GM12878 (cell line): ENCODE results near the gene GJC1.

ENCODE experiments used
- CTCF ChIP-seq, 3 experiments: IDR thresholded peaks in 2 of 3; conservative IDR thresholded peaks in 1 of 3; 2 replicates each; pipeline ENCODE4 v1.5.1; 2011; ENCODE audit warnings: low read depth in 3 of 3, low read length in 3 of 3, mild to moderate bottlenecking in 3 of 3, control low read depth in 2 of 3, moderate library complexity in 2 of 3, inconsistent platforms in 1 of 3, mixed read lengths in 1 of 3; ENCODE audit not compliant: control insufficient read depth in 2 of 3, insufficient read depth in 1 of 3; ENCODE audit errors: extremely low read depth in 1 of 3
- MTA2 ChIP-seq: fragments of 450-650 bp; IDR thresholded peaks from 2 replicates; pipeline ENCODE4 v1.6.1; 2016; ENCODE audit warnings: low read depth, mild to moderate bottlenecking, moderate library complexity
- RAD21 ChIP-seq: IDR thresholded peaks from 2 replicates; pipeline ENCODE4 v1.6.1; 2011; ENCODE audit warnings: mild to moderate bottlenecking, low read depth, low read length, moderate library complexity; ENCODE audit not compliant: insufficient read depth

DNA sequence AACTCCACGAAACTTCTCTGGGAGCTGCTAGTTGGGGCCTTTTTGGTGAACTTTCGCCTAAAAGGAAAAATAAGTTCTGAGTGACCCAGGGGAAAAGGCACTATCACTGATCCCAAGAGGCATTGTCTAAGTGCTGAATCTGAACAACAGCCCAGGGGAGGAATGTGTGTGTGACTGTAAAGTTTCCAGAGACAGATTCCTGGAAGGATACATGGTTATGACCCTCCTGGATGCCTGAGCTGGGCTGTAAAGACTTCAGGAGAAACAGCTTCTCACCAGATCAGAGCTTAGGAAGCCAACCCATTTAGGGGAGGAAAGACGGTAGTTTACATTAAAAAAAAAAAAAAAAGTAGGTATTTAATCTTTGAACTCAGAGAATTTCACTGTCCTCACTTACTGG, 37.8 kb upstream of the GJC1 start:
- TF ChIP-seq RAD21 (no peak), CTCF (IDR thresholded peaks at IDR 0.05 in 2 of 3, conservative IDR thresholded peaks at IDR 0.05 in 1 of 3; ENCODE audit: control insufficient read depth in 2 of 3, extremely low read depth in 1 of 3, insufficient read depth in 1 of 3, low read depth in 3 of 3, low read length in 3 of 3) (no peak), MTA2 (no peak)
